Kidney (tissue), 2 donors: ENCODE results near the gene CCDC83. TPM values are rescaled to one million over a fixed set of nuclear protein-coding genes. Genes with fewer than 3 reads are reported as not detected.

Source experiments
- polyA plus RNA-seq: library from polyadenylated mRNA; stranded (reverse); fragments of 350-450 nt; fragmentation: Illumina TruSeq; extraction: RNeasy Lipid Tissue Mini Kit (QIAGEN cat#74804); gene quantifications from one replicate; pipeline ENCODE4 v1.2.3, GENCODE V29; 2014; ENCODE audit warnings: low read depth, low replicate concordance; ENCODE audit not compliant: insufficient read depth
- total RNA-seq: library from RNA; stranded (reverse); fragmentation: NEBNext Ultra II Directional; extraction: Animal tissue kit (Norgen Biotek cat#: 25700); gene quantifications from one replicate; pipeline ENCODE4 v1.2.1, GENCODE V29; 2021
- donor health status: DM: yes; HTN: yes; CAD: no.

The CCDC83 gene
- total and polyA plus RNA-seq, 2 donors from 2014 or later, result not detected

Other genes starting within 250 kb of the CCDC83 start
- 7.2 TPM for gene DLG2, start 228.0 kb upstream of the CCDC83 start, total RNA-seq
- gene DLG2, start 228.0 kb upstream of the CCDC83 start, polyA plus RNA-seq, result 2.9 TPM
- gene TMEM126B, start 226.8 kb upstream of the CCDC83 start, total RNA-seq, result 51.5 TPM
- 54.7 TPM for gene TMEM126B, start 226.8 kb upstream of the CCDC83 start, polyA plus RNA-seq
- 20.3 TPM for gene TMEM126A, start 207.4 kb upstream of the CCDC83 start, total RNA-seq
- gene TMEM126A, start 207.4 kb upstream of the CCDC83 start, polyA plus RNA-seq, result 63.8 TPM
- gene CREBZF, start 190.3 kb upstream of the CCDC83 start, total RNA-seq, result 44.7 TPM
- gene CREBZF, start 190.3 kb upstream of the CCDC83 start, polyA plus RNA-seq, result 15.2 TPM
- 3.7 TPM for gene CCDC89, start 169.2 kb upstream of the CCDC83 start, total RNA-seq
- gene CCDC89, start 169.2 kb upstream of the CCDC83 start, polyA plus RNA-seq, result 2.7 TPM
- gene SYTL2, start 44.2 kb upstream of the CCDC83 start, total RNA-seq, result 187 TPM
- gene SYTL2, start 44.2 kb upstream of the CCDC83 start, polyA plus RNA-seq, result 19.8 TPM
- 244 TPM for gene PICALM, start 213.7 kb downstream of the CCDC83 start, total RNA-seq
- 118 TPM for gene PICALM, start 213.7 kb downstream of the CCDC83 start, polyA plus RNA-seq